ENCODE data around the gene PDCD1. TPM values are rescaled to one million over a fixed set of nuclear protein-coding genes. Genes with fewer than 3 reads are reported as not detected.
"Not testable (repeated sequence)": the region's sequence is repeated elsewhere in the genome, so short reads cannot be mapped to it uniquely, and the experiment has no call there.

Gene PDCD1
- 0.31 TPM for polyA plus RNA-seq
- long read RNA-seq, donor 1, result 0 reads
- long read RNA-seq, donor 2, result 0 reads
- long read RNA-seq, donor 3, result 0 reads
- long read RNA-seq, donor 4, result 0 reads
- long read RNA-seq, donor 5, result 0 reads
- long read RNA-seq, donor 6, result 0 reads
- long read RNA-seq, donor 7, result 0 reads
- long read RNA-seq, donor 8, partial matches to known transcripts, result 0 of 1 reads
- long read RNA-seq, donor 8, other reads (novel, unspliced or antisense), result 0 of 1 reads
- long read RNA-seq, donor 9, result 0 reads
- long read RNA-seq, donor 10, result 0 reads
- long read RNA-seq, donor 11, result 0 reads

GRCh38 chr2:241858206-241859016, at the start of gene PDCD1:
Gene PDCD1, minus strand, starts transcription at chr2:241858894. Its CDS starts 56 bp downstream, at chr2:241858838.
- no peak within 1 kb of the TSS for H3K27ac ChIP-seq (ENCODE audit: low read length)
- peaks cover 3% of the 10 kb centered on the region for H3K4me1 ChIP-seq (ENCODE audit: control insufficient read depth, insufficient read depth, low read length)
- no peaks in the 10 kb centered on the region for H3K36me3 ChIP-seq (ENCODE audit: control insufficient read depth, insufficient read depth, low read length)
- WGBS (ENCODE audit: insufficient coverage, low lambda C conversion rate), result no CpG with 5 or more reads among the region's 28 CpGs
- DNase-seq, result no peak
- no peak within 1 kb of the TSS for H3K4me3 ChIP-seq (ENCODE audit: low read length)
- H3K9me3 ChIP-seq (ENCODE audit: control insufficient read depth, low read depth, low read length), result peaks cover 3% of the 10 kb centered on the region
- peaks cover 36% of the 10 kb centered on the region for H3K27me3 ChIP-seq (ENCODE audit: control insufficient read depth, insufficient read depth, low read length)

GRCh38 chr2:241907831-241908230, 49.1 kb upstream of the PDCD1 start:
- not testable (repeated sequence) for H3K9me3 ChIP-seq (ENCODE audit: control insufficient read depth, low read depth, low read length); H3K27me3 ChIP-seq (ENCODE audit: control insufficient read depth, insufficient read depth, low read length); H3K4me1 ChIP-seq (ENCODE audit: control insufficient read depth, insufficient read depth, low read length); H3K4me3 ChIP-seq (ENCODE audit: low read length); H3K27ac ChIP-seq (ENCODE audit: low read length); H3K36me3 ChIP-seq (ENCODE audit: control insufficient read depth, insufficient read depth, low read length); DNase-seq
- WGBS (ENCODE audit: insufficient coverage, low lambda C conversion rate), result 100% methylated on average over 1 of the region's 7 CpGs

- Histone ChIP-seq H3K27ac (ENCODE audit: low read length) (no peak overlapping the region), H3K27me3 (ENCODE audit: control insufficient read depth, insufficient read depth, low read length) (peaks cover 6% of the 10 kb centered on the region), H3K36me3 (ENCODE audit: control insufficient read depth, insufficient read depth, low read length) (no peaks in the 10 kb centered on the region), H3K4me1 (ENCODE audit: control insufficient read depth, insufficient read depth, low read length) (no peaks in the 10 kb centered on the region), H3K9me3 (ENCODE audit: control insufficient read depth, low read depth, low read length) (peaks cover 6% of the 10 kb centered on the region), H3K4me3 (ENCODE audit: low read length) (no peak overlapping the region)
- 80% methylated on average over 4 of the region's 18 CpGs for WGBS (ENCODE audit: insufficient coverage, low lambda C conversion rate)
- no peak for DNase-seq
Observed at GRCh38 chr2:241906826-241907570, 48.3 kb upstream of the PDCD1 start.

GRCh38 chr2:241906378-241906770, 47.7 kb upstream of the PDCD1 start:
- not testable (repeated sequence) for H3K9me3 ChIP-seq (ENCODE audit: control insufficient read depth, low read depth, low read length); H3K4me1 ChIP-seq (ENCODE audit: control insufficient read depth, insufficient read depth, low read length); H3K4me3 ChIP-seq (ENCODE audit: low read length); DNase-seq; H3K36me3 ChIP-seq (ENCODE audit: control insufficient read depth, insufficient read depth, low read length); H3K27ac ChIP-seq (ENCODE audit: low read length)
- WGBS (ENCODE audit: insufficient coverage, low lambda C conversion rate), result no CpG with 5 or more reads among the region's 5 CpGs
- H3K27me3 ChIP-seq (ENCODE audit: control insufficient read depth, insufficient read depth, low read length), result peaks cover 11% of the 10 kb centered on the region

- H3K27me3 ChIP-seq (ENCODE audit: control insufficient read depth, insufficient read depth, low read length), result peaks cover 12% of the 10 kb centered on the region
- H3K27ac ChIP-seq (ENCODE audit: low read length), result no peak overlapping the region
- H3K36me3 ChIP-seq (ENCODE audit: control insufficient read depth, insufficient read depth, low read length), result no peaks in the 10 kb centered on the region
- no CpG with 5 or more reads among the region's 14 CpGs for WGBS (ENCODE audit: insufficient coverage, low lambda C conversion rate)
- H3K4me3 ChIP-seq (ENCODE audit: low read length), result no peak overlapping the region
- peak; percentile 28 to 66 for DNase-seq
- peaks cover 6% of the 10 kb centered on the region for H3K9me3 ChIP-seq (ENCODE audit: control insufficient read depth, low read depth, low read length)
- H3K4me1 ChIP-seq (ENCODE audit: control insufficient read depth, insufficient read depth, low read length), result no peaks in the 10 kb centered on the region
Observed at GRCh38 chr2:241905716-241906377, 47.2 kb upstream of the PDCD1 start.

- no peaks in the 10 kb centered on the region for H3K36me3 ChIP-seq (ENCODE audit: control insufficient read depth, insufficient read depth, low read length)
- no peak overlapping the region for H3K27ac ChIP-seq (ENCODE audit: low read length)
- H3K9me3 ChIP-seq (ENCODE audit: control insufficient read depth, low read depth, low read length), result peaks cover 6% of the 10 kb centered on the region
- H3K4me1 ChIP-seq (ENCODE audit: control insufficient read depth, insufficient read depth, low read length), result no peaks in the 10 kb centered on the region
- DNase-seq, result no peak
- H3K4me3 ChIP-seq (ENCODE audit: low read length), result no peak overlapping the region
- WGBS (ENCODE audit: insufficient coverage, low lambda C conversion rate), result no CpG with 5 or more reads among the region's 29 CpGs
- H3K27me3 ChIP-seq (ENCODE audit: control insufficient read depth, insufficient read depth, low read length), result peaks cover 12% of the 10 kb centered on the region
Observed at GRCh38 chr2:241904791-241905710, 46.4 kb upstream of the PDCD1 start.

GRCh38 chr2:241904011-241904718, 45.5 kb upstream of the PDCD1 start:
- no peak overlapping the region for H3K4me3 ChIP-seq (ENCODE audit: low read length)
- H3K4me1 ChIP-seq (ENCODE audit: control insufficient read depth, insufficient read depth, low read length), result no peaks in the 10 kb centered on the region
- peaks cover 12% of the 10 kb centered on the region for H3K27me3 ChIP-seq (ENCODE audit: control insufficient read depth, insufficient read depth, low read length)
- DNase-seq, result no peak
- no CpG with 5 or more reads among the region's 19 CpGs for WGBS (ENCODE audit: insufficient coverage, low lambda C conversion rate)
- H3K9me3 ChIP-seq (ENCODE audit: control insufficient read depth, low read depth, low read length), result peaks cover 6% of the 10 kb centered on the region
- H3K27ac ChIP-seq (ENCODE audit: low read length), result no peak overlapping the region
- no peaks in the 10 kb centered on the region for H3K36me3 ChIP-seq (ENCODE audit: control insufficient read depth, insufficient read depth, low read length)

- no peak overlapping the region for H3K4me3 ChIP-seq (ENCODE audit: low read length)
- H3K27ac ChIP-seq (ENCODE audit: low read length), result no peak overlapping the region
- no peak for DNase-seq
- H3K9me3 ChIP-seq (ENCODE audit: control insufficient read depth, low read depth, low read length), result peaks cover 6% of the 10 kb centered on the region
- WGBS (ENCODE audit: insufficient coverage, low lambda C conversion rate), result no CpG with 5 or more reads among the region's 40 CpGs
- H3K36me3 ChIP-seq (ENCODE audit: control insufficient read depth, insufficient read depth, low read length), result no peaks in the 10 kb centered on the region
- no peaks in the 10 kb centered on the region for H3K4me1 ChIP-seq (ENCODE audit: control insufficient read depth, insufficient read depth, low read length)
- H3K27me3 ChIP-seq (ENCODE audit: control insufficient read depth, insufficient read depth, low read length), result peaks cover 12% of the 10 kb centered on the region
Observed at GRCh38 chr2:241903121-241904010, 44.7 kb upstream of the PDCD1 start.

Measured in large intestine (tissue), 12 donors.